ENCODE data around the gene STRN4. TPM values are rescaled to one million over a fixed set of nuclear protein-coding genes. Genes with fewer than 3 reads are reported as not detected.
A peak's percentile ranks its signal among the peaks of the same experiment; 100 is the strongest.

STRN4 gene
- total RNA-seq, 1 donor from 2014 or later, result 68.5 TPM

DNA sequence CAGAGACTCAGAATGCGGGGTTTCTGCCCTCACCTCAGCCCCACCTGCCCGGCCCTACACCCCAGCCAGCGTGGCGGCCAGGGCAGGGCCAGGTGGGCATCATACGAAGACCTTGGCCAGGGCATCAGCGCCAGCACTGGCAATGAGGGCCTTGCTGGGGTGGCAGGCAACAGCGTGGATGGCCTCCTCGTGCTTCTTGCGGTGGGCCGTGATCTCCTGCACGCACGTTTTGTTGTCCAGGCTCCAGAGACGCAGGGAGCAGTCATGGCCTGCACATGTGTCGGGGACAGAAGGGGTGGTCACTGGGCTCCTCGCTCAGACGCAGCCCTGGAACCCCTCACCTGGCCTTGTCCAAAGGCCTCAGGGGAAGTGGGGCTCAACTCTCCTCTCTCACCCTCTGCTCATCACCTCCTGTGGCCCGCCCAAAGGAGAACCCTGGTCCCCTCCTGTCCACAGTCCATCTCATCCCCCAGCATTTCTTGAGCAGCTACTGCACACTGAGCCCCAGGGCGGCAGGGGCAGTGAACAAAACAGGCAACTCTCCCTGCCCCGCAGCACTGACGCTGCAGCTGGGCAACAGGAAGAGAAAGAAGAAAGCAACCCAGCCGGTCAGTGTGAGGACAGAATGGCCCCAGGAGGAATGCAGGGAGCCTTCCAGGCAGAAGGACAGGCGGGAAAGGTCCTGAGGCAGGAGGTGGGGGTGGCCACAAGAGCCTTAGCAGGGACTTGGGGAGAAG lies 25.6 kb downstream of the STRN4 start:
- no peaks in the 10 kb centered on the region for H3K27me3 ChIP-seq
- H3K4me1 ChIP-seq, result peaks cover 29% of the 10 kb centered on the region
- H3K36me3 ChIP-seq, result peaks cover 57% of the 10 kb centered on the region
- TF ChIP-seq, protein P1, sequence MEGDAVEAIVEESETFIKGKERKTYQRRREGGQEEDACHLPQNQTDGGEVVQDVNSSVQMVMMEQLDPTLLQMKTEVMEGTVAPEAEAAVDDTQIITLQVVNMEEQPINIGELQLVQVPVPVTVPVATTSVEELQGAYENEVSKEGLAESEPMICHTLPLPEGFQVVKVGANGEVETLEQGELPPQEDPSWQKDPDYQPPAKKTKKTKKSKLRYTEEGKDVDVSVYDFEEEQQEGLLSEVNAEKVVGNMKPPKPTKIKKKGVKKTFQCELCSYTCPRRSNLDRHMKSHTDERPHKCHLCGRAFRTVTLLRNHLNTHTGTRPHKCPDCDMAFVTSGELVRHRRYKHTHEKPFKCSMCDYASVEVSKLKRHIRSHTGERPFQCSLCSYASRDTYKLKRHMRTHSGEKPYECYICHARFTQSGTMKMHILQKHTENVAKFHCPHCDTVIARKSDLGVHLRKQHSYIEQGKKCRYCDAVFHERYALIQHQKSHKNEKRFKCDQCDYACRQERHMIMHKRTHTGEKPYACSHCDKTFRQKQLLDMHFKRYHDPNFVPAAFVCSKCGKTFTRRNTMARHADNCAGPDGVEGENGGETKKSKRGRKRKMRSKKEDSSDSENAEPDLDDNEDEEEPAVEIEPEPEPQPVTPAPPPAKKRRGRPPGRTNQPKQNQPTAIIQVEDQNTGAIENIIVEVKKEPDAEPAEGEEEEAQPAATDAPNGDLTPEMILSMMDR (IDR thresholded peaks at IDR 0.05), result no peak
- no peak overlapping the region for H3K27ac ChIP-seq
- ATAC-seq (no peak), DNase-seq (peak; percentile 46)
- intact Hi-C loops (cut with DNase I), result no loop called here
- H3K9me3 ChIP-seq, result no peaks in the 10 kb centered on the region
- no peak overlapping the region for H3K4me3 ChIP-seq

DNA sequence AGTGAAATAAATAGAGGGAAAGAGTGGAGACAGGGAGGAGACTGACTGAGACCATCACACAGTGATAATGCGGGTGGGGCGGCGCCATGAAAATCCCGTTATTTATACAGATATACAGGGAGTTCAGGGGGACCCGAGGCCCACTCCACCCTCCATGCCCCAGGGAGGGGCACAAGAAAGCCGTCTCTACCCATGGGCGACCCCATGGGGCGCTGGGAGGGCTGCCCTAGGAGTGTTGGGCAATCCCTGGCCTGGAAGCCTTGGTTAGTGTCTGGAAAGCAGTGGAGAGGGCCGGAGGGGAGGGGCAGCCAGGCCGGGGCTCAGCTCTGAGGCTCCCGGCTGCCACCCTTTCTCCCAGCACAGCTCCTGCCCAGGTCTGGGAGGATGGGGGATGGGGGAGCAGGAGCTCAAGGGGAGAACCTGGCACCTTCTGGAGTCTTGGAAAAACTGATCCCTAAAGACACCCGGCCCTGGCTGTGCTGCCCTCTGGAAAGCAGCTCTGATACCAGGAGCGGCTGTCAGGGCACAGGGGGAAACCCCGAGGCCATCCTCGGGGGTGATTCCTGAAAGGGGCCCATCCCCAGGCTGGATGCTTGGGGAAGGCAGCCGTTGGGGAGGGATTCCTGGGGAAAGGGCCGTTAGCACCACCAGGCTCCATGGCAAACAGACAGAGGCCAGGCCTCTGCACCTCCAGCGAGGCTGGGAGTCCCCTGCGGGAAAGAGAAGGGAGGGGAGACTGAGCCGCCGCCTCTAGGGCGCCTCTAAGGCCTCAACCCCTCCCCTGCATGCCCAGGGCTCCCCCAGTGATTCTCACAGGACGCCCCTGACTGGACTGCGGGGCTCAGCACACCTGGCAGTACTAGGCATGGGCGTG lies 26.4 kb downstream of the STRN4 start:
- Histone ChIP-seq H3K4me3 (no peak overlapping the region), H3K27ac (no peak overlapping the region)
- intact Hi-C loops (cut with DNase I), result no loop called here

DNA sequence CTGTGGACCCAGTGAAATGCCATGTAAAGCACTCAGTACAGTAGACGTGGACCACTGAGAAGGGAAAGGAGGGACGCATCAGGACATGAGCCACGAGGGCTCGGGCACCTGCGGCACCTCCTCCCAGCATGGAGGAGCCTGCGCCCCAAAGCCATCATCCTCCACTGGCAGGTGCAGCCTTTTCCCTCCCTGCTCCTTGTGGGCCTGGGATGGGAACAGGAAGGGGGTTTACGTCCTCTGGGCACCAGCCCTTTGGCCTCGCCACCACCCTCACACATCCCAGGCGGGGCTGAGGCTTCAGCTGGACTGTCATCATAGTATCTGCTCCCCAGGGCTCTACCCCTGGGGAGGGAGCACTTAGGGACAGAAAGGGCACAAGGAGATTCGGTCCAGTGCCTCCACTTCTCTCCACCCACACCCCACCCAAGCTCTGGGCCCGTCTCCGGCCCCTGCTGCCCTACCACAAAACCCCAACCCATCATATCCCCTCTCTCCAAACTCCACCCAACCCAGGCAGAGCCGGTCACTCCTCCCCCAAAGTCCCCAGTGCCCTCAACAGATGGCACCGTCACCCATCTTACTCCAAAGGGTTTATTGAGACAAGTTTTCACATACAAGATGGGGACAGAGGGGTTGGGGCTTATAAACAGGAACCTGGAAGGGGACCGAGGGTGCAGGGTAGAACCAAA lies 27.2 kb downstream of the STRN4 start:
- intact Hi-C loops (cut with DNase I), result no loop called here
- Histone ChIP-seq H3K27me3 (no peaks in the 10 kb centered on the region), H3K4me1 (peaks cover 40% of the 10 kb centered on the region), H3K9me3 (no peaks in the 10 kb centered on the region), H3K27ac (no peak overlapping the region), H3K4me3 (no peak overlapping the region), H3K36me3 (peaks cover 41% of the 10 kb centered on the region)
- TF ChIP-seq, protein P1 (IDR thresholded peaks at IDR 0.05), result no peak
- DNase-seq, result no peak
- ATAC-seq, result no peak

More for the DNA sequence above, 26.4 kb downstream of the STRN4 start:
- ATAC-seq (no peak), DNase-seq (no peak)
- H3K36me3 ChIP-seq, result peaks cover 49% of the 10 kb centered on the region
- no peaks in the 10 kb centered on the region for H3K27me3 ChIP-seq
- TF ChIP-seq, protein P1 (IDR thresholded peaks at IDR 0.05), result no peak
- peaks cover 37% of the 10 kb centered on the region for H3K4me1 ChIP-seq
- no peaks in the 10 kb centered on the region for H3K9me3 ChIP-seq

DNA sequence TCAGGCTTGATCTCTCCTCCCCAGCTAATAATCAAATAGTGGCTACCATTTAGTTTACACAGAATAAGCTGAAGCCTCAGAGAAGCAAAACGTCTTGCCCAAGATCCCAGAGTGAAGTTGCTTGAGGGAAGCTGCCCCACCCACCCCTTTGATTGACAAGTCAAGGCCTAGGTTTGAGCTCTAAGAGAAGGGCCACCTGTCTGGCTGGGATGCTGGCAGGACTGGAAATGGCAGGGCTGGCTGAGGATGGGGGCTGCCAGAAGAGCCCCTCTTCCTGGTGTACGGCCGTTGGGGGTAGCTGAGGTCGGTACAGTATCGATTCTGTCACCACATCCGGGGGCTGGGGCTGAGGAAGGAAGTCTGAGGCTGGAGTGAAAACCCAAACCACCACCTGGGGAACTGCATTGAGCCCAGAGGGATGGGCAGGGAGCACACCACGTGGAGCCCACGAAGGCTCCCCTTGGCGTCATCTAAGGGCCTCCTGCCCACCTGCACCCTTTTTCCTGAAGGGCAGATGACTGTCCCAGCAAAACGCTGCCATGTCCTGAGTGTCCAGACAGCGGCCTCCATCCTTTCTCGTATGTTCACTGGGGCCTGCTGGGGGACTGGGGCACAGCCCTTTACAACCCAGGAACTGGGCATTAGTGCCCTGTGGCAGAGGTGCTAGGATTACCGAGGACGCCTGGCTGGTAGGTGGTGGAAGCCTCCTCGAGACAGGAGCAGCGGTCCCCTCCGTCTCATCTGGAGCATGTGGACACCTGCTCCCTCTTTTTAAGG lies 27.9 kb downstream of the STRN4 start:
- H3K27me3 ChIP-seq, result no peaks in the 10 kb centered on the region
- intact Hi-C loops (cut with DNase I), result no loop called here
- H3K27ac ChIP-seq, result peak overlapping the region; percentile 86
- peak overlapping the region; percentile 87 for H3K4me3 ChIP-seq
- H3K9me3 ChIP-seq, result no peaks in the 10 kb centered on the region
- peaks cover 34% of the 10 kb centered on the region for H3K36me3 ChIP-seq
- TF ChIP-seq, protein P1 (IDR thresholded peaks at IDR 0.05), result no peak
- peak; percentile 3 for ATAC-seq
- H3K4me1 ChIP-seq, result peaks cover 43% of the 10 kb centered on the region
- no peak for DNase-seq

DNA sequence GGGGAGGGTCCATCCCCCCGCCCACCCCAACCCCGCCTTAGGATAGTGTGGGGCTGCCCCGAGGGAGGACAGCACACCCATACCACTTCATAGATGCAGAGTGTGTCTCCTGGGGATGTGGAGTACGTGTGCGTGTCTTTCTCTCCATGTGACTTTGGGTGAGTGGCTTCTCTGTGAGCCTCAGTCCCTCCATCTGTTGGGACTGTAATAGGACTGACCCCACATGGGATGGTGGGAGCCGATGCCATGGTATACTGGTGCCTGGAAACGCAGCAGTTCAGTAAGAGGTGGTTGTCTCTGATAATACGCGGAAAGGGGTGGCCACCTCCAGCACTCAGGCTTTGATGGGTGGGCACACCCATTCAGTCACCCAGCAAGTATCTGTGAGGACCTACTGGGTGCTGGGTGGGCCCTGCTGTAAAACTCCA lies 28.5 kb downstream of the STRN4 start:
- Histone ChIP-seq H3K27me3 (no peaks in the 10 kb centered on the region), H3K9me3 (no peaks in the 10 kb centered on the region), H3K36me3 (peaks cover 28% of the 10 kb centered on the region), H3K27ac (peak overlapping the region; percentile 86), H3K4me1 (peaks cover 40% of the 10 kb centered on the region), H3K4me3 (peak overlapping the region; percentile 87)
- DNase-seq (no peak), ATAC-seq (no peak)
- intact Hi-C loops (cut with DNase I), result no loop called here
- TF ChIP-seq, protein P1 (IDR thresholded peaks at IDR 0.05), result no peak
